ENCODE measurements around the gene RSRC1. TPM values are rescaled to one million over a fixed set of nuclear protein-coding genes. Genes with fewer than 3 reads are reported as not detected.
A peak's percentile ranks its signal among the peaks of the same experiment; 100 is the strongest.
"Not testable (repeated sequence)": the region's sequence is repeated elsewhere in the genome, so short reads cannot be mapped to it uniquely, and the experiment has no call there.

RSRC1 gene
- polyA plus RNA-seq (2013) = 18.9 and 21.6 TPM in 2 replicates

DNA sequence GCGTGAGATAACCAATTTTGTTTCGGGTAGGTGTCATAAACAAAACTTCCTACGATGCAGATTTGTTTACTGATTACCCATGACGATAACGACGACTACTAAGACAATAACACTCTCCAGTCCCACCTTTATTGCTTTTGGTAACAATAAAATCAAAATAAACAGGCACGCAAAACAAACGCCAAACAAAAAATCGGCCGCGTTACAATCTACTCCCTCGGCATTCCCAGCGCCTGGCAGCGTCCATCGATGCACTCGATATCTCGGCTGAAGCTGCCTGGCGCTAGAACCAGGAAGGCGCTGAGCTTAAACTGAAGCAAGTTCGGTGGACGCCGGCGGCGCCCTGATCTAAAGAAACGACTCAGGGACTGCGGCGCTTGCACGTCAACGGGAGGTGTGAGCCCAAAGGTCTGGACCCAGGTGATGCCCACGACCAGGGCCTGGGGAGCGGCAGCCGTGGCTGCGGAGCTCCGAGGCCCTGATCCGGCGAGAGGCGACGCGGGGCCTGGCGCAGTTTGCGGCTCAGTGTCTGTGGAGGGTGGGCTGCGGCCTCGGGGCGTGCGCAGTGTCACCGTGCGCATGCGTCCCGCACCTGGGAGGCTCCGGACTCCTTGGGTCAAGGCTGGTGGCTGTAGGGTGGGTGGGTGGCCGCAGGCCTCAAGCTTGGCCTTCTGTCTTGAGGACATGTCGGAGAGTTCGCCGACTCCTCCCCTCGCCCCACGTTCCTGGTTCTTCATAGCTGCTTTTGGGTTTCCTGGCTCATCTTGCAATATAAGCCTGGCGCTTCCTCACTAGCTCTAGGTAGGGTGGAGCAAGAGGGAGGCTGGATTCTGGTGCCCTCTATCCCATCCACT is at the start of gene RSRC1:
Gene RSRC1, plus strand, starts transcription at position 286 of the 854 bp plus-strand sequence. CDS start 12,016 bp downstream, outside the sequence.
- peaks cover 2% of the 10 kb centered on the region for H3K79me2 ChIP-seq (ENCODE audit: control insufficient read depth, insufficient read depth, low read length, poor library complexity)
- H3K4ac ChIP-seq (ENCODE audit: low read depth, low read length) = peak within 1 kb of the TSS; percentile 66
- no peak within 1 kb of the TSS for H2AK5ac ChIP-seq (ENCODE audit: low read length)
- H2AFZ ChIP-seq (ENCODE audit: insufficient read depth, low read length, poor library complexity) = peak within 1 kb of the TSS; percentile 83
- no peak within 1 kb of the TSS for H2BK12ac ChIP-seq (ENCODE audit: low read length)
- H3K9me3 ChIP-seq (ENCODE audit: insufficient read depth, low read depth, low read length) = peaks cover 5% of the 10 kb centered on the region
- peak within 1 kb of the TSS; percentile 91 for H3K4me3 ChIP-seq (ENCODE audit: low read depth, low read length)
- peak within 1 kb of the TSS; percentile 75 for H3K14ac ChIP-seq (ENCODE audit: low read length)
- peak within 1 kb of the TSS; percentile 87 for H4K91ac ChIP-seq (ENCODE audit: low read depth, low read length)
- peak; percentile 90 to 93 for DNase-seq
- no peak within 1 kb of the TSS for H3K23ac ChIP-seq (ENCODE audit: low read length)
- H4K12ac ChIP-seq (ENCODE audit: low read depth, low read length) = peak within 1 kb of the TSS; percentile 83
- peaks cover 0 to 1% of the 10 kb centered on the region in 2 experiments for H3K36me3 ChIP-seq (ENCODE audit: control insufficient read depth in 1 of 2, insufficient read depth in 2 of 2, low read length in 2 of 2)
- H3K27me3 ChIP-seq (ENCODE audit: insufficient read depth, low read length) = peaks cover 27% of the 10 kb centered on the region
- H3K4me1 ChIP-seq (ENCODE audit: control insufficient read depth in 1 of 2, insufficient read depth in 2 of 2, low read length in 2 of 2) = peaks cover 0 to 5% of the 10 kb centered on the region in 2 experiments
- H3K9ac ChIP-seq (ENCODE audit: low read length) = peak within 1 kb of the TSS; percentile 83
- no peak within 1 kb of the TSS for H2BK120ac ChIP-seq (ENCODE audit: insufficient read depth, low read length, poor library complexity)
- peak within 1 kb of the TSS; percentile 94 for H4K8ac ChIP-seq (ENCODE audit: low read depth, low read length)
- no peak within 1 kb of the TSS for H2BK5ac ChIP-seq (ENCODE audit: low read depth, low read length, poor library complexity)
- no CpG with 5 or more reads among the region's 57 CpGs for WGBS (ENCODE audit: extremely low coverage, insufficient coverage, insufficient read length)
- H3K79me1 ChIP-seq (ENCODE audit: low read length) = peaks cover 6% of the 10 kb centered on the region
- peak within 1 kb of the TSS; percentile 72 for H3K27ac ChIP-seq (ENCODE audit: low read depth, low read length)
- peak within 1 kb of the TSS; percentile 67 for H3K4me2 ChIP-seq (ENCODE audit: low read length)
- peak within 1 kb of the TSS; percentile 87 for H3K18ac ChIP-seq (ENCODE audit: low read length)

GRCh38 chr3:158065574-158065973 is 44.3 kb upstream of the RSRC1 start:
- not testable (repeated sequence) for H2AFZ ChIP-seq (ENCODE audit: insufficient read depth, low read length, poor library complexity); H2BK12ac ChIP-seq (ENCODE audit: low read length); H3K18ac ChIP-seq (ENCODE audit: low read length)

DNA sequence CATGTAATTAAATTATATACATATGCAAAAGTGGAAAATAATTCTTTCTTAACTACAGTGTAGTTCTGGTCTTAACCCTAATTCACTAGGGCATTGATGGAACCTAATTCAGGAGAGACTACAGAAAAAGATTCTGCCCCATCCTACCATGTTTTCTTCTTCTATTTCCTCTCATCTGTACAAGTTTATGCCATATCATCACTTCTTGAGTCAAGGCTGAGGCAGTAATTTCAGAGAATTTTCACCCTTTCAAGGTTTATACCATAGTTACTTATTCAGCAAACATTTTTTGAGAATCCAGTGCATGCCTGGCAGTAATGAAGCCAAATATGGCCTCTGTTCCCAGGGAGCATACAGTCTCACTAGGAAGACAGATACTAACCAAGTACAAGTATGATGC is 37.1 kb upstream of the RSRC1 start:
- no peaks in the 10 kb centered on the region for H3K79me1 ChIP-seq (ENCODE audit: low read length)
- H3K27me3 ChIP-seq (ENCODE audit: insufficient read depth, low read length) = no peaks in the 10 kb centered on the region
- H3K4me3 ChIP-seq (ENCODE audit: low read depth, low read length) = no peak overlapping the region
- no peak for DNase-seq
- no peak overlapping the region for H2BK120ac ChIP-seq (ENCODE audit: insufficient read depth, low read length, poor library complexity)
- H3K18ac ChIP-seq (ENCODE audit: low read length) = no peak overlapping the region
- no peaks in the 10 kb centered on the region for H3K79me2 ChIP-seq (ENCODE audit: control insufficient read depth, insufficient read depth, low read length, poor library complexity)
- H3K4me2 ChIP-seq (ENCODE audit: low read length) = no peak overlapping the region
- no peak overlapping the region for H3K14ac ChIP-seq (ENCODE audit: low read length)
- H3K27ac ChIP-seq (ENCODE audit: low read depth, low read length) = no peak overlapping the region
- no peaks in the 10 kb centered on the region for H3K9me3 ChIP-seq (ENCODE audit: insufficient read depth, low read depth, low read length)
- no peak overlapping the region for H2AK5ac ChIP-seq (ENCODE audit: low read length)
- H3K23ac ChIP-seq (ENCODE audit: low read length) = no peak overlapping the region
- H3K9ac ChIP-seq (ENCODE audit: low read length) = no peak overlapping the region
- no peak overlapping the region for H3K4ac ChIP-seq (ENCODE audit: low read depth, low read length)
- H4K8ac ChIP-seq (ENCODE audit: low read depth, low read length) = no peak overlapping the region
- H2BK12ac ChIP-seq (ENCODE audit: low read length) = no peak overlapping the region
- no peaks in the 10 kb centered on the region for H3K36me3 ChIP-seq (ENCODE audit: control insufficient read depth in 1 of 2, insufficient read depth in 2 of 2, low read length in 2 of 2)
- no peaks in the 10 kb centered on the region for H3K4me1 ChIP-seq (ENCODE audit: control insufficient read depth in 1 of 2, insufficient read depth in 2 of 2, low read length in 2 of 2)
- H2AFZ ChIP-seq (ENCODE audit: insufficient read depth, low read length, poor library complexity) = no peak overlapping the region
- H2BK5ac ChIP-seq (ENCODE audit: low read depth, low read length, poor library complexity) = no peak overlapping the region
- no peak overlapping the region for H4K91ac ChIP-seq (ENCODE audit: low read depth, low read length)
- no peak overlapping the region for H4K12ac ChIP-seq (ENCODE audit: low read depth, low read length)

More at GRCh38 chr3:158065574-158065973, 44.3 kb upstream of the RSRC1 start:
- H3K36me3 ChIP-seq (ENCODE audit: control insufficient read depth in 1 of 2, insufficient read depth in 2 of 2, low read length in 2 of 2); H4K91ac ChIP-seq (ENCODE audit: low read depth, low read length); H3K4me1 ChIP-seq (ENCODE audit: control insufficient read depth in 1 of 2, insufficient read depth in 2 of 2, low read length in 2 of 2); H3K9me3 ChIP-seq (ENCODE audit: insufficient read depth, low read depth, low read length); H3K23ac ChIP-seq (ENCODE audit: low read length); H3K4ac ChIP-seq (ENCODE audit: low read depth, low read length); H2AK5ac ChIP-seq (ENCODE audit: low read length); H4K12ac ChIP-seq (ENCODE audit: low read depth, low read length); H3K9ac ChIP-seq (ENCODE audit: low read length); H3K79me1 ChIP-seq (ENCODE audit: low read length); H3K79me2 ChIP-seq (ENCODE audit: control insufficient read depth, insufficient read depth, low read length, poor library complexity); DNase-seq; H3K14ac ChIP-seq (ENCODE audit: low read length); H3K27me3 ChIP-seq (ENCODE audit: insufficient read depth, low read length); H3K27ac ChIP-seq (ENCODE audit: low read depth, low read length); H2BK5ac ChIP-seq (ENCODE audit: low read depth, low read length, poor library complexity); H3K4me2 ChIP-seq (ENCODE audit: low read length); H2BK120ac ChIP-seq (ENCODE audit: insufficient read depth, low read length, poor library complexity); H3K4me3 ChIP-seq (ENCODE audit: low read depth, low read length); H4K8ac ChIP-seq (ENCODE audit: low read depth, low read length): not testable (repeated sequence)
- no CpG with 5 or more reads among the region's 2 CpGs for WGBS (ENCODE audit: extremely low coverage, insufficient coverage, insufficient read length)

- H3K9ac ChIP-seq (ENCODE audit: low read length) = no peak overlapping the region
- no peaks in the 10 kb centered on the region for H3K9me3 ChIP-seq (ENCODE audit: insufficient read depth, low read depth, low read length)
- no peak overlapping the region for H4K12ac ChIP-seq (ENCODE audit: low read depth, low read length)
- no peak overlapping the region for H3K23ac ChIP-seq (ENCODE audit: low read length)
- no peak overlapping the region for H2AK5ac ChIP-seq (ENCODE audit: low read length)
- no peak overlapping the region for H3K4ac ChIP-seq (ENCODE audit: low read depth, low read length)
- no peak overlapping the region for H3K18ac ChIP-seq (ENCODE audit: low read length)
- no peak overlapping the region for H2BK5ac ChIP-seq (ENCODE audit: low read depth, low read length, poor library complexity)
- H4K8ac ChIP-seq (ENCODE audit: low read depth, low read length) = no peak overlapping the region
- H3K4me2 ChIP-seq (ENCODE audit: low read length) = no peak overlapping the region
- no peak overlapping the region for H2AFZ ChIP-seq (ENCODE audit: insufficient read depth, low read length, poor library complexity)
- no peaks in the 10 kb centered on the region for H3K4me1 ChIP-seq (ENCODE audit: control insufficient read depth in 1 of 2, insufficient read depth in 2 of 2, low read length in 2 of 2)
- no peaks in the 10 kb centered on the region for H3K27me3 ChIP-seq (ENCODE audit: insufficient read depth, low read length)
- no peak overlapping the region for H2BK120ac ChIP-seq (ENCODE audit: insufficient read depth, low read length, poor library complexity)
- no CpG with 5 or more reads among the region's 1 CpG for WGBS (ENCODE audit: extremely low coverage, insufficient coverage, insufficient read length)
- H3K79me1 ChIP-seq (ENCODE audit: low read length) = no peaks in the 10 kb centered on the region
- no peaks in the 10 kb centered on the region for H3K36me3 ChIP-seq (ENCODE audit: control insufficient read depth in 1 of 2, insufficient read depth in 2 of 2, low read length in 2 of 2)
- H3K14ac ChIP-seq (ENCODE audit: low read length) = no peak overlapping the region
- no peak overlapping the region for H2BK12ac ChIP-seq (ENCODE audit: low read length)
- no peaks in the 10 kb centered on the region for H3K79me2 ChIP-seq (ENCODE audit: control insufficient read depth, insufficient read depth, low read length, poor library complexity)
- DNase-seq = no peak
- H4K91ac ChIP-seq (ENCODE audit: low read depth, low read length) = no peak overlapping the region
- no peak overlapping the region for H3K4me3 ChIP-seq (ENCODE audit: low read depth, low read length)
- no peak overlapping the region for H3K27ac ChIP-seq (ENCODE audit: low read depth, low read length)
These were observed 35.3 kb upstream of the RSRC1 start for GRCh38 chr3:158074591-158074990.

All from trophoblast cell (in vitro differentiated cells and primary cell).